Stimulated activated CD4-positive, alpha-beta T cell treated with anti-CD3 and anti-CD28 coated beads, Interleukin-1b, Interleukin-23, amount 100 ng/mL, for 24 hours (primary cell): ENCODE data around the gene BANP.
"Not testable (repeated sequence)": the region's sequence is repeated elsewhere in the genome, so short reads cannot be mapped to it uniquely, and the experiment has no call there.

Experiments used
- DNase-seq, 4 experiments: peaks; one replicate each; pipeline ENCODE4 v3.0.0-alpha.2; 2020; ENCODE audit warnings: low read depth in 4 of 4, low spot score in 1 of 4

Gene BANP

DNA sequence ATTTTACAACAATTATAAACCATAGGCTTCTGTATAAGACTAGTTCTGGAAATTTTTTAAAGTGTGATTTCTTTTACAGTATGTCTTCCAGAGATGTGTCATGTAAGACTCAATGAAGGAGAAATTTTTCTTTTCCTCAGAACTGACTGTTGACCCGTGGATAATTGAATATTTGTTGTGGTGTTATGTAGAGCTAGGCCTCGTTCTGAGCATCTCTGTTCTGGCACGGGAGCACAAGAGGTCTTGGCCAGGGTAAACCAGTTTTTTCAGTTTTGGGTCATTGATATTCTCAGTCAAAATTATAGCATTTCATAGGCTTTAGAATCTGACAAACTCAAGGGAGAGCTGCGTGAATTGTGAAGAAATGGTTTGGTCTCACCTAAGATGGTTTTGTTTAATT, 39.0 kb downstream of the BANP start:
- DNase-seq, result not testable (repeated sequence)

DNA sequence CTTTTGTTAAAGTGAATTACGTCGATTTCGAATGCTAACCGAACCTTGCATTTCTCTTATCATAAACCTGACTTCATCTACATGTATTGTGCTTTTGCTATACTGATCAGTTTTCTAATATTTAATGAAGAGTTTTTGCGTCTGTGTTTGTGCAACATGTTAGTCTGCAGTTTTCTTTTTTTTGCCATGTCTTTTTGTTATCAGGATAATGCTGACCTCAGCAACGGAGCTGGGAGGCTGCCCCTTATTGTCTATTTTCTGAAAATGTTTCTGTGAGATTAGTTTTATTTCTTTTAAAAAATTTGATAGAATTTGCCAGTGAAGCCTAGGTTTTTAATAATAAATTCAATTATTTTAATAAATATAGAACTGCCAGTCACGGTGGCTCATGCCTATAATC, 40.9 kb downstream of the BANP start:
- DNase-seq, result not testable (repeated sequence)

DNA sequence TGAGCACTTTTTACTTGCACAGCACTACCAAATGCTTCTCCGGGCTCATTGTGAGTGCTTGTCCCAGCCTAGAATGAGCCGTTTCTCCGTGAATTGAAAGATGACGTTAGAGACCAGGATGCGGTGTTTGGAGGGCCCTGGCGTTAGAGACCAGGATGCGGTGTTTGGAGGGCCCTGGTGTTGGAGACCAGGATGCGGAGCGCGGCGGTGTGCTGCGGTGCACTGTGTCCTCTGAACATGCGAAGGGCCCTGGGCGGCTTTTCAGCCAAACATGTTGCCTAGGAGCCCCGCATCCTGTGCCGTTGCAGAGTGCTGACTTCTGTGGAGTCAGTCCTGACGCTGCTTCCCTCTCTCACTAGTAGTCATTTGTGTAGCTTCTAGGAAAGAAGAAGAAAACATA, 42.7 kb downstream of the BANP start:
- no peak for DNase-seq

DNA sequence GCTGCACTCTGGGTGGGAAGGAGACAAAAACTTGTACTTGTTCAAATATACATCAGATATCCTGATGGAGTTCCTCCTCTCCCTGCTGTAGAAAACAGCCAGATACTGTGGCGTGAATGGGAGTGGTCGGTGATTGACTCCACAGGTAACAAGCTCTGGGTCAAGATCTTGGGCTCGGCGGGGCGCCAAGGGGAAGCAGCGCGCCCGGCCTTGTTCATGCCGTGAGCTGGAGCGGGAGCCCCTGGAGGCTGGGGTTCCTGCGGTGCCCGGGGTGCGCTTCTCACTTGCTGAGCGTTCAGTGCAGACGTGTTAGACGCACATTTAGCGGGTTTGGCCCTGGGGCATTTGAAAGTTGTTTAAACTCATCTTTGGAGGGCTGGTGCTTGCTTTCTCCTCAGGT, 44.4 kb downstream of the BANP start:
- no peak for DNase-seq

DNA sequence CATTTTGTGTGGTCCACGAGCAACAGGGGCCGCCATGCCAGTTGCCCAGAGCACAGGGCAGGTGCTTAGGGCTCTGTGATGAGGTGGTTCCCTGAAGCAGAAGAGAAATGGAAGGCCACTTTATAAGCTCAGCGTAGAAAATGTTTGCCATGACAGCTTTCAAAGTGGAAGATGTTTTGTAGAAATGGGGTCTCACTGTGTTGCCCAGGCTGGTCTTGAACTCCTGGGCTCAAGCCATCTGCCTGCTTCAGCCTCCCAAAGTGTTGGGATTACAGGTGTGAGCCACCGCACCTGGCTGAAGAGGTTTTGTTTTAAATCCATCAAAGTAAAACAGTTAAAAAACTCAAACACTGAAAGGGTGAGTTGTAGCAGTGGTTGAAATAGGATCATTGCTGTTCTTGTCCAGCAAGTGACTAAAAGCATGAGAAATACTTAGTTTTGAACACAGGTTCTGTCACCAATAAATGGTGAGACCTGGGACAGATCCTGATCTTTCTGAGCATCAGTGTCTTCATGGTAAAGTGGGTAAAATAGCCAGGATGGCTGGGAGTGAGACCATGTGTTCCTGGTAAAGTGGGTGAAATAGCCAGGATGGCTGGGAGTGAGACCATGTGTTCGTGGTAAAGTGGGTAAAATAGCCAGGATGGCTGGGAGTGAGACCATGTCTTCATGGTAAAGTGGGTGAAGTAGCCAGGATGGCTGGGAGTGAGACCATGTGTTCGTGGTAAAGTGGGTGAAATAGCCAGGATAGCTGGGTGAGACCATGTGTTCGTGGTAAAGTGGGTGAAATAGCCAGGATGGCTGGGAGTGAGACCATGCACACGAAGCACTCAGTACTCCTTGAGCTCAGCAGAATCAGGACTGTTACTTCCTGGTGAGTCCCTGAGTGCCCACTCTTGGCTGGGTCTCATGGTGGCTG, 46.0 kb downstream of the BANP start:
- DNase-seq, result no peak

DNA sequence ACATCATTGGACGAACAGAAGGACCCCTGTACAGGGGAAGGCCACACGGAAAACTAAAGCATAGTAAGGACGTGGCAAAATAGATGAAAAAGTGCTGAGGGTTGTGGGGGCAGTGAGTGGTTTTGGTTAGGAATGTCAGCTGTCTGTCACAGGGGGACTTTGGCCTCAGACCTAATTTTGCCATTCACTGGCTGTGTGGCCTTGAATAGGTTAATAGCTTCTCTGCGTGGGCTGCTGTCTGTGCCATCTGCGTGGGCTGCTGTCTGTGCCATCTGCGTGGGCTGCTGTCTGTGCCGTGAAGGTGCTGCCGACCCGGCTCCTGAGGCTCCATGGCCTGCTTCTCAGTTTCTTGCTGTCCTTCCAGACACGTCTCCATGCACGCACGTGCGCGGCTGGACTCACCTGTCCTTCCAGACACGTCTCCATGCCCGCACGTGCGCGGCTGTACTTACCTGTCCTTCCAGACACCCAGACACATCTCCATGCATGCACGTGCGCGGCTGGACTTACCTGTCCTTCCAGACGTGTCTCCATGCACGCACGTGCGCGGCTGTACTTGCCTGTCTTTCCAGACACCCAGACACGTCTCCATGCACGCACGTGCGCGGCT, 47.1 kb downstream of the BANP start:
- not testable (repeated sequence) for DNase-seq

DNA sequence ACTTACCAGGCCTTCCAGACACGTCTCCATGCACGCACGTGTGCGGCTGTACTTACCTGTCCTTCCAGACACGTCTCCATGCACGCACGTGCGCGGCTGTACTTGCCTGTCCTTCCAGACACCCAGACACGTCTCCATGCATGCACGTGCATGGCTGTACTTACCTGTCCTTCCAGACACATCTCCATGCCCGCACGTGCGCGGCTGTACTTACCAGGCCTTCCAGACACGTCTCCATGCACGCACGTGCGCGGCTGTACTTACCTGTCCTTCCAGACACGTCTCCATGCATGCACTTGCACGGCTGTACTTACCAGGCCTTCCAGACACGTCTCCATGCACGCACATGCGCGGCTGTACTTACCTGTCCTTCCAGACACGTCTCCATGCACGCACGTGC, 47.8 kb downstream of the BANP start:
- DNase-seq, result not testable (repeated sequence)

DNA sequence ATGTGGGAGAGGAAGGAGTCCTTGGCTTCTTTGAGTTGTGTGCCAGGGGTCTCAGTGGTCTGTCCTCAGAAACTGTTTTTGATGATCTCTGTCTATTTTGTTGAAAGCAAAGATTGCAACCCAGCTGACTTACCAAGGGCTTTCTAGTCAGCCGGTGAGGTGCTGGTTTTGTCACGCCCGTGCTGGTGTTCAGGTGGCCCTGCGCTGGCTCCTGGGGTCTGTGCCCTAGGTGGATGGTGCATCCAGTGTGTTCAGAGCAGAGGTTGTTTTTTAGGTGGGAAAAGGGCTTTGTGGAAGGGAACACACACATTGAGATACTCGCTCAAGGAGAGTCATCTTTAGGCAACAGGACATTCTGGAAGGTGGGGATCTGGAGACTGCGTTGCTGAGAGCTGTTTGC, 51.0 kb downstream of the BANP start:
- no peak for DNase-seq

DNA sequence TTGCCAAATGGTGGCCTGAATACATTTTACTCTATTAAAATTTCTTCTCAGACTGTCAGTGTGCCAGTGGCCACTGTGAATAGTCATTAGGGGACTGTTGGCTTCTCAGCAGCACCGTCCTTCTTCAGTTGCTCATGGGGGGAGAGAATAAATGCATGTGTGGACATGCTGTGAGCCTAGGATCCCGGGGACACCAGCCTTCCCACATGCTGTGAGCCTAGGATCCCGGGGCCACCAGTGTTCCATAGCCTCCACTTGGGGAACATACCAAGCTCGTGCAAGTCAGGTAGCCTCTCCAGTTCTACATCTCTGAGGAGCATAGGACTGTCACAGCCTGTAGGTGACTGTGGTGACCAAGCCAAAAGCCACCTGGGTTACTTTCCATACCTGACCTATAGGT, 51.5 kb downstream of the BANP start:
- DNase-seq, result no peak

DNA sequence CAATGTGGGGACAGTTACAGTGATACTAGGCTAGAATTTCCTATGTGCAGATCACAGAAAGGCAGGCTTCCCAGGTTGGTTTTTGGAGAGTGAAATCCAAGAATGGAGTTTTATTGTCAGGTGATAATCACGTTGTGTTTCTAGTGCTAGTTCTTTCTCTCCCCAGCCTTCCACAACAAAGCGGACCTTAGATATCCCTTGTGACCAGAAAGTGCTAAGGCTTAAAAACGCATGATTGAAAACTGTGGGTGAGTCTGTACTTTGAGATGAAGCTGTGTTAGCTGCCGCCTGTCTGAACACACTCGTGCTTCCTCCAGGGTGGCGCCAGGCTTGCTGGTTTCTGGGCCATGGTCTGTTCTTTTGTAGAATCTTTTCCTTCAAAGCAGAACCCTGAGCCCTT, 52.1 kb downstream of the BANP start:
- no peak for DNase-seq

DNA sequence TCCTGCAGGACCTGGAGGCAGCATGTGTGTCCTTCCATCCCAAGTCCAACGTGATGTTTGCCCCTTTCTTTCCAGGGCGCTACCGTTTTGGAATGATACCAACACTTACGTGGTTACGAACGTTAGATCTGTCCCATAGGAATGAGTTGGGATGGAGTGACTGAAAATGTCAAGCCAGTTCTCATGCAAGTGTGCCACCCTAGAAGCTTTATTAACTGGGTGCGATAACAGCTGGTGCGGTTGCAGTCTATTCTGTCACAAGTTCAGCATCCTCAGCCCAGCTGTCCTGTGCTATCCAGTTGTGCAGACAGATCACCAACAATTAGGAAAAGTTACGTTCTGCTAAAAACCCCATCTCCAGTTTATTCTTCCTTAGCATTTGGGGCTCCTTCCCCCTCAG, 52.5 kb downstream of the BANP start:
- no peak for DNase-seq

DNA sequence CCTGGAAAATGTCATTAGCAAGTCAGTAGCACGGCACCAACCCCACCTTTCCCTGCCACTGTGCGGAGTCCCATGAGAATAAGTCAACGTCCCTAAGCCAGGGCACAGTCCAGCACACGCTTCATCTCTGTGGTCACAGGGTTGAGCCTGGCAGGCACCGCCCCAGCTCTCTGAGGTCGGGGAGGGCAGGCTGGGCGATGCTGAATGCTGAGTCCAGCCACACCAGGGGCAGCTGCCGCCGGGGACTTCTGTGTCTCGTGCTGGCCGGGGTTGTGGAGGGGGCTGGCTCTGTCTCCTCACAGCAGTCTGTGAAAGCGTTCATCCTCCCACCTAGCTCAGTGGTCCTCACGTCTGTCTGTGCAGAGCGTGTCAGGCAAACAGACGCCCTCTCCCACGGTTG, 53.2 kb downstream of the BANP start:
- DNase-seq, result no peak

DNA sequence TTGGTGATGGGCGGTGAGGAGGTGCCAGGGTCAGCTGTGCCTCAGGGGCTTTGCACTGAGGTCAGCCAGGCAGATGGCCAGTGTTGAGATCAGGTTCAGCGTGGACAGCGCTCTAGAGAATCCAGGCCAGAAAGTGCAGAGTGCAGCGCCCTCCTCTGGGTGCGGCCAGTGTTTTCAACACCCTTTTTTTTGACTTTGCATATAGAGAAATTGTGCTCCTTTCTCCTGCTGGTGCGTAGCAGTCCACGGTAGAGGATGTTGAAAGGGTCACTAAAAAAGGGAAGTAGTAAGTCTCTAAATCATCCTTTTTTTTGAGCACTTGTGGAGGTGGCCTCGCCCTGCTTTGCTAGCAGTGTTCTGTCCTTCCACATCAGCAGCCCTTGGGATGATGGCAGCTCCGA, 53.9 kb downstream of the BANP start:
- no peak for DNase-seq

DNA sequence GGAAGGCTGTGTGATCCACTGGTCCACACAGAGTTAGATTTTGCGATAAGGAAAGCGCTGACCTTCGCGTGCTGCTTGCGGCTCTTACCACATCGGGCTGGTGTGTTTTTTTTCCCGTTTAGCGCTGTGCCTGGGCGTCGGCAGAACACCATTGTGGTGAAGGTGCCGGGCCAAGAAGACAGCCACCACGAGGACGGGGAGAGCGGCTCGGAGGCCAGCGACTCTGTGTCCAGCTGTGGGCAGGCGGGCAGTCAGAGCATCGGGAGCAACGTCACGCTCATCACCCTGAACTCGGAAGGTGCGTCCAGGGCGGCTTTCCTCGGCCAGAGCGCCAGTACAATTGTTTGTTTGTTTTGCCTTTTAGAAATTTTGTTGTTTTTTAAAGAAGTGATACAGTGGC, 54.7 kb downstream of the BANP start:
- no peak for DNase-seq

DNA sequence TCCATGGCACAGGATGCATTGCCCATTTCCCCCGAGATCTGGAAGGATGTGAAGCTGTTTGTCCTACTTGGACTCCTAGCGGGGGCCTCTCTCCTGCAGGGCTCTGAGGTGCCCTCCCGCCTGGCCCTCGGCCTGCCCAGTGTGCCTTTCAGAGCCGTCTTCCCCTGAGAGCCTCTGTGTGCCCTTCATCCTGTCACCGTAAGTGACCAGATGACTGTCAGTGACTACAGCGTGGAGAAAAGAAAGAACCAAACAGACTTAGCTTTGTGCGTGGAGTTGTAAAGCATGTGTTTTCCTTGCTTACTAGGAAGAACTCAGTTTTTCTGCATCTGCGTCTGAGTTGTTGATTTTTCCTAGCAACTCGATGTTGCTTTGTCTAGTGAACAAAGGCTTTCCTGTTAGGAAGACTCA, 56.1 kb downstream of the BANP start:
- no peak for DNase-seq

DNA sequence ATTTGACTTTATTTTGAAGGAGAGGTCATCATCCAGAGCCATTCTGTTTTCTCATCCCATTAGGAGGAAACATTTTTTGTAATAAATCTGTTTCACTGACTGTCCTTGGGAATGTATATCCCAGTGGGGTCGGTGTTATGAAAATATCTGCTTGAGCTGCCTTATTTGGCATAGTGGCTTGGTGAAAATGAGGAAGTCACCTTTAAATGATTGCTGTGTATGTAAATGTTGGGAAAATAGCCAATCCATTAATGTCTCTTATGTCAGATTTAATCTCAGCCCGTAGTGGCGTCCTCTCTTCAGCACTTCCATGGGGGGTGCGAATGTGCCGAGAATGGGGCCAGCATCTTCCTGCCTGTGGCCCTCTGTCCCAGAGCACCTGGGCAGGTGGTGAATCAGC, 57.6 kb downstream of the BANP start:
- DNase-seq, result no peak

DNA sequence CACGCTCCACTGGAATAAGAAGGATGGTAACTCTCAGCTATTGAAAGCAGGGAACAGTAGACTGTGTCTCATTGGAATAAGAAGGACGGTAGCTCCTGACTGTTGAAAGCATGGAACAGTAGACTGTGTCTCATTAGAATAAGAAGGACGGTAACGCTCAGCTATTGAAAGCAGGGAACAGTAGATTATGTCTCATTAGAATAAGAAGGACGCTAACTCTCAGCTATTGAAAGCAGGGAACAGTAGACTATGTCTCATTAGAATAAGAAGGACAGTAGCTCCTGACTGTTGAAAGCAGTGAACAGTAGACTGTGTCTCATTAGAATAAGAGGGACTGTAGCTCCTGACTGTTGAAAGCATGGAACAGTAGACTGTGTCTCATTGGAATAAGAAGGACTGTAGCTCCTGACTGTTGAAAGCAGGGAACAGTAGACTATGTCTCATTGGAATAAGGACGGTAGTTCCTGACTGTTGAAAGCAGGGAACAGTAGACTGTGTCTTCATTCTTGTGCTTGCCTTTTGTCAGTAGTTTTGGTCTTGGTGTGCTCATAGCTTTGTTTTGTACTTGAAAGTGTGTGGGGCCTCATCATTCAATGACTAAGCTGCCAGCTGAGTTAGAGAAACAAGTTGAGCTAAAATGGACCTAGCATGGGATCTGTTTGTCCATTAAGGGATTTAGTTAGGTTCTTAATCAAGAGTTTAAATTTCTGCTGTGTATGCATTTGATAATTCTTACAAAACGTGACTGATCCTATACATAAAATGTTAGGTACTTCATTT, 58.5 kb downstream of the BANP start:
- no peak for DNase-seq

DNA sequence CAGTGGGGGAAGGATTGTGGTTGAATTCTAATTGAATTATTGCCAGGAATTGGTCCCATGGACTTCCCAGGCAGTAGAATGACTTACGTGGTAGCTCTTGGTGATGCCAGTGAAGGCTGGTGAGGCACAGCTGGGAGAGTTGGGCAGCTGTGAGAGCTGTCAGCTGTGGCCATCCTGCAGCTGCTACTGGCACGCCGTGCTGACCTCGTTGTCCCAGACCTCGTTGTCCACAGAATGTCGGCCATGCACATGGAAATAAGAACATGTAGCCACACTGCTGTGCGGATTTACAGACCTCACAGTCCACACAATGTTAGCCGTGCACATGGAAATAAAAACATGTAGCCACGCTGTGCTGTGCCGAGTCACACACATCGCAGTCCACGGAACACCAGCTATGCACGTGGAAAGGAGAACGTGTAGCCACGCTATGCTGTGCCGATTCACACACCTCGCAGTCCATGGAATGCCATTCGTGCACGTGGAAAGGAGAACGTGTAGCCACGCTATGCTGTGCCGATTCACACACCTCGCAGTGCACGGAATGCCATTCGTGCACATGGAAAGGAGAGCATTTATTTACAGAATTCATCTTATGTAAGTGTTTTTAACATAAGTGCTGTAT, 59.2 kb downstream of the BANP start:
- DNase-seq, result no peak

DNA sequence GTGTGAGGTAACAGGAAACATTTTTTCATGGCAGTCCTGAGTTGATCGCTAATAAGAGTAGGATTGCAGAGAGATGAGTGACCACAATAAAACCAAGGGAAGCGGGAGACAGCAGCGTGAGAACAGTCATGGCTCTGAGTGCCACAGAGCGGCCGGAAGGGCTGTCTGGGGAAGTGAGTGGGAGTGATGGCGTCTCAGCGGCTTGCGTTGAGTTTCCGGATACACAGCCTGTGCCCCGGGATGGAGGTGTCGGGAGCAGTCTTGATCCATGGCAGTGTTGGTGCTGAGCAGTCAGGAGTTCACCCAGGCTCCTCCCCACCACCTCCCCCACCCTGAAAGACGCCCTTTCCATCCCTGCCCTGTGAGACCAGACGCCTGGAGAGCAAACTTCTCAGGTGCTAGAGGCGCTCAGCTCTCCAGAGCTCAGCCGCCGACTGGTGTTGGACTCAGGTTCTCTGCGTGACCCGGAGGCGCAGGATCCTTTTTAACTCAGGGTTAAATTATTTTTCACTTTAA, 59.8 kb downstream of the BANP start:
- no peak for DNase-seq

DNA sequence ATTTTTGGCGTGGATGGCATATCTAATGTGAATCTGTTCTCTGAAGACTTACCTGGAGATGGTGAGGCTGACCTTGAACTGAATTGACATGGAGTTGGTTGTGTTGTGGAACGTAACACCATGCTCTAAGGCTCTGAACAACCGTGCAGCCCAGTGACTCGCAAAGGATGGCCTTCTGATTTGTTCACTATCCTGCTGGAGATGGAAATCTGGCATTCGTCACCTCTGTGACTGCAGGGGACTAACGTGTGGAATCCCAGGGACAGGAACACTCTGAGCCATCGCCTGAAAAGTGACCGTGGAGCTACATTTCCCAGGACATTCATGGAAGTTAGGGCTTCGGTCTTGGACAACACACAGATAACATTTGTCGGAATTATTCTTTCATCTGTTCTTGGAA, 61.1 kb downstream of the BANP start:
- no peak for DNase-seq

DNA sequence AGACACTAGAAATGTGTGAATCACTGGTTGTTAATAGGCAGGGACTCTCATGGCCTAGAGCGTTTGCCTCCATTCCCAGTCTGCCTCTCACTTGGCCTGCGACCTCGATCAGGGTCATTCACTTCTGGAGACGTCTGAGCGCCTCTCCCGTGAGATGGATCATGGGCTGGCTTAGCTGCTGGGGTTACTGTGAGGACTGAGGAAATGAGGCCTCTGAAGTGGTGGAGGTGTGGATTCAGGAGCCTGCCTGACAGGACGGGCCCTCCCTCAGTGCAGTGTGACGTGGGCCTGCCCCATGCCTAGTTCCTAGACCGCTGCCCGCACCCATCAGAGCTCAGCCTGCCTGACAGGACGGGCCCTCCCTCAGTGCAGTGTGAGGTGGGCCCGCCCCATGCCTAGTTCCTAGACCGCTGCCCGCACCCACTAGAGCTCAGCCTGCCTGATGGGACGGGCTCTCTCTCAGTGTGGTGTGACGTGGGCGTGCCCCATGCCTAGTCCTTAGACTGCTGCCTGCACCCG, 61.9 kb downstream of the BANP start:
- DNase-seq, result no peak
